Tibial nerve (tissue), 4 donors: ENCODE results near the gene LGI2. TPM values are rescaled to one million over a fixed set of nuclear protein-coding genes. Genes with fewer than 3 reads are reported as not detected.

ENCODE experiments used
- DNase-seq, 2 donors: peaks; one replicate each; pipeline ENCODE4 v3.0.0-alpha.2; 2019; ENCODE audit warnings: low spot score in 2 of 2
- H3K27ac ChIP-seq, 4 donors: fragments of 200-600 bp; sonication (generic) in 3 of 4; one replicate each; pipeline ENCODE4 v1.5.1; 2017 to 2019; ENCODE audit warnings: mild to moderate bottlenecking in 1 of 4
- H3K27me3 ChIP-seq, 2 donors: fragments of 200-600 bp; sonication (generic) in 1 of 2; one replicate each; pipeline versions ENCODE4 v1.5.1 to v1.6.0; 2017 to 2019
- H3K36me3 ChIP-seq, 3 donors: fragments of 200-600 bp; sonication (generic); one replicate each; pipeline ENCODE4 v1.5.1; 2018 to 2019
- H3K4me1 ChIP-seq, 4 donors: fragments of 200-600 bp; sonication (generic) in 3 of 4; one replicate each; pipeline ENCODE4 v1.5.1; 2017 to 2019
- H3K4me3 ChIP-seq, 4 donors: fragments of 200-600 bp; sonication (generic) in 3 of 4; one replicate each; pipeline ENCODE4 v1.5.1; 2017 to 2019; ENCODE audit warnings: mild to moderate bottlenecking in 1 of 4, moderate library complexity in 1 of 4
- H3K9me3 ChIP-seq, 4 donors: fragments of 200-600 bp; sonication (generic) in 3 of 4; one replicate each; pipeline ENCODE4 v1.5.1; 2017 to 2019
- CTCF ChIP-seq, 5 experiments: fragments of 200-600 bp in 3 of 5; fragments of 450-650 bp in 2 of 5; sonication (generic) in 3 of 5; IDR thresholded peaks; one replicate each; pipeline ENCODE4 v1.5.1; 2016 to 2019; ENCODE audit warnings: antibody characterized with exemption in 5 of 5, mild to moderate bottlenecking in 3 of 5, moderate library complexity in 2 of 5
- EP300 ChIP-seq, 2 donors: sonication (generic); formaldehyde crosslinking; IDR thresholded peaks; one replicate each; pipeline ENCODE4 v1.6.1; 2017; ENCODE audit warnings: antibody characterized with exemption in 2 of 2, mild to moderate bottlenecking in 1 of 2
- POLR2A ChIP-seq, 2 donors: fragments of 450-650 bp; IDR thresholded peaks; one replicate each; pipeline ENCODE4 v1.6.1; 2017; ENCODE audit warnings: antibody characterized with exemption in 2 of 2, mild to moderate bottlenecking in 2 of 2, moderate library complexity in 2 of 2
- WGBS, 2 donors: methylation state at CpG; one replicate each; pipeline ENCODE4 v1.1.5; 2018; 5-methylcytosine and 5-hydroxymethylcytosine counted together
- total RNA-seq, 4 donors: library from RNA; depleted of rRNA; stranded (reverse); fragments of >200 nt; gene quantifications; one replicate each; pipeline ENCODE4 v1.1.0, GENCODE V29; 2016

The LGI2 gene
- total RNA-seq, 4 donors from 2014 or later: 4.8 to 25.7 (median 23.2) TPM

DNA sequence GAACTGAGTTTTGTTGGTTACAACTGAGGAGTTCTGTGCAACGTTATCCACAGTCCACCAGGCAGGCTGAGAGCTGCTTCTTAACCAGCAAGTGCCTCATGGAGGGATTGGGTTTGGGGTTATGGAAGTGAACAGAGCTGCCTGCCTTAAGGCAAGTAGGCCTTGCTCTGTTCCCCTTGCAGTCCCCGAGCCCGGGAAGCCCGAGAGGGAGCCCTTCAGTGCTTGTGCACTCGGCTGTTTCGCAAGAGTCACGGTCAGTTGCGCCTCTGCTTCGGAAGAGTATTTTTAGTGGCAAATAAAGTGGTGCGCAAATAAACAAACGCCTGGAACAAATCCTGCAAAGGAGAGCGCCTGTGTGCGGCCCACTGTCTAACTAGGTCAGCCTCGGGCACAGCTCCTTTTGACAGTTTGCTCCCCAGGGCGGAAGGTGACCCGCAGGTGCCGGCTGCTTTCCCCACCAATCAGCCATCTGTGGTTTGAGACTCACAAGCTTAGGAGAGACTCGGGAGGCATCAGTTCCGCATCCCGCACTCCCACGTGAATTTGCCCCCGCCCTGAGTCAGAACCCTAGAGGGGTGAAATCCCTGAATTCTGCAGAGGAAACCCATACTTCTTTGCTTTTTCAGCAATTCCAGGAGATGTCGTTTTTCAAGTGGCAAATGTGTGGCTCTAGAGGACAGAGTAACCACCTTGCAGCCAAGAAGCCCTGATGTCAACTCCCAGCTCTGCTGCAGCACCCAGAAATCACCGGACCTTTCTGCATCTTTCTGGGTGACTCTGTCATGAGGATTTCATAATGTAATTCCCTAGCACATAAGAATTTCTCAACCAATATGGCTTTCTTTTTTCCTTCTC is 56.8 kb downstream of the LGI2 start:
- no peaks in the 10 kb centered on the region for H3K27me3 ChIP-seq
- DNase-seq: peak in 1 of 2 donors; percentile 15
- 78% methylated on average over 24 of the region's 24 CpGs for WGBS, 2 donors
- H3K27ac ChIP-seq: no peak overlapping the region
- TF ChIP-seq EP300 (IDR thresholded peaks at IDR 0.05): peak in 1 of 2 donors; percentile 6
- TF ChIP-seq POLR2A (IDR thresholded peaks at IDR 0.05): no peak
- TF ChIP-seq CTCF (IDR thresholded peaks at IDR 0.05): no peak
- H3K9me3 ChIP-seq: no peaks in the 10 kb centered on the region
- no peak overlapping the region for H3K4me3 ChIP-seq
- H3K4me1 ChIP-seq: peaks cover 0 to 1% (median 0%) of the 10 kb centered on the region in 4 donors
- H3K36me3 ChIP-seq: no peaks in the 10 kb centered on the region

- Histone ChIP-seq H3K27ac (no peak overlapping the region), H3K9me3 (no peaks in the 10 kb centered on the region), H3K36me3 (no peaks in the 10 kb centered on the region), H3K4me1 (no peaks in the 10 kb centered on the region), H3K4me3 (no peak overlapping the region), H3K27me3 (no peaks in the 10 kb centered on the region)
- TF ChIP-seq POLR2A (IDR thresholded peaks at IDR 0.05) (no peak), CTCF (IDR thresholded peaks at IDR 0.05) (no peak), EP300 (IDR thresholded peaks at IDR 0.05) (no peak)
- 34 to 41% methylated on average over 3 of the region's 3 CpGs for WGBS, 2 donors
- DNase-seq: no peak
Observed at GRCh38 chr4:24973404-24973746, 57.4 kb downstream of the LGI2 start.

- no peak overlapping the region for H3K27ac ChIP-seq
- no peaks in the 10 kb centered on the region for H3K27me3 ChIP-seq
- no peak for DNase-seq
- H3K4me1 ChIP-seq: no peaks in the 10 kb centered on the region
- H3K4me3 ChIP-seq: no peak overlapping the region
- no peak for TF ChIP-seq EP300 (IDR thresholded peaks at IDR 0.05)
- no peak for TF ChIP-seq CTCF (IDR thresholded peaks at IDR 0.05)
- TF ChIP-seq POLR2A (IDR thresholded peaks at IDR 0.05): no peak
- 61 to 79% methylated on average over 7 of the region's 7 CpGs for WGBS, 2 donors
- H3K9me3 ChIP-seq: no peaks in the 10 kb centered on the region
- no peaks in the 10 kb centered on the region for H3K36me3 ChIP-seq
Observed at GRCh38 chr4:24971192-24971591, 59.6 kb downstream of the LGI2 start.

GRCh38 chr4:24970635-24971034 is 60.1 kb downstream of the LGI2 start:
- no peak for TF ChIP-seq EP300 (IDR thresholded peaks at IDR 0.05)
- no peak for TF ChIP-seq POLR2A (IDR thresholded peaks at IDR 0.05)
- TF ChIP-seq CTCF (IDR thresholded peaks at IDR 0.05): no peak
- no peak overlapping the region for H3K4me3 ChIP-seq
- DNase-seq: no peak
- H3K9me3 ChIP-seq: no peaks in the 10 kb centered on the region
- no peak overlapping the region for H3K27ac ChIP-seq
- no peaks in the 10 kb centered on the region for H3K27me3 ChIP-seq
- 83 to 90% methylated on average over 2 of the region's 2 CpGs for WGBS, 2 donors
- no peaks in the 10 kb centered on the region for H3K4me1 ChIP-seq
- H3K36me3 ChIP-seq: no peaks in the 10 kb centered on the region

GRCh38 chr4:24970191-24970590 is 60.6 kb downstream of the LGI2 start:
- Histone ChIP-seq H3K27ac (no peak overlapping the region), H3K9me3 (no peaks in the 10 kb centered on the region), H3K4me3 (no peak overlapping the region), H3K4me1 (no peaks in the 10 kb centered on the region), H3K27me3 (no peaks in the 10 kb centered on the region), H3K36me3 (no peaks in the 10 kb centered on the region)
- TF ChIP-seq EP300 (IDR thresholded peaks at IDR 0.05): no peak
- TF ChIP-seq CTCF (IDR thresholded peaks at IDR 0.05): no peak
- TF ChIP-seq POLR2A (IDR thresholded peaks at IDR 0.05): no peak
- DNase-seq: no peak
- 86 to 93% methylated on average over 3 to 4 of the region's 5 CpGs for WGBS, 2 donors
